Liver (tissue), 3 donors: ENCODE measurements around the gene CA6.

ENCODE experiments used
- EGR1 ChIP-seq, 2 donors: IDR thresholded peaks; 2 replicates each; pipeline ENCODE4 v1.6.1; 2016 to 2018; ENCODE audit warnings: antibody characterized with exemption in 2 of 2, low read depth in 2 of 2
- GABPA ChIP-seq, 2 donors: IDR thresholded peaks in 1 of 2; conservative IDR thresholded peaks in 1 of 2; 2 replicates each; pipeline ENCODE4 v1.6.1; 2016; ENCODE audit warnings: antibody characterized with exemption in 2 of 2, mild to moderate bottlenecking in 1 of 2, moderate library complexity in 1 of 2
- HNF4A ChIP-seq, 2 donors: conservative IDR thresholded peaks; 2 replicates each; pipeline ENCODE4 v1.6.1; 2016; ENCODE audit warnings: antibody characterized with exemption in 2 of 2, mild to moderate bottlenecking in 2 of 2
- JUND ChIP-seq, 2 donors: IDR thresholded peaks; 2 replicates each; pipeline ENCODE4 v1.6.1; 2016; ENCODE audit warnings: antibody characterized with exemption in 2 of 2
- RXRA ChIP-seq, 2 donors: IDR thresholded peaks; 2 replicates each; pipeline ENCODE4 v1.6.1; 2017 to 2018; ENCODE audit warnings: antibody characterized with exemption in 2 of 2, mild to moderate bottlenecking in 1 of 2
- SP1 ChIP-seq: IDR thresholded peaks from 2 replicates; pipeline ENCODE4 v1.6.1; 2018; ENCODE audit warnings: antibody characterized with exemption, mild to moderate bottlenecking
- TF ChIP-seq, protein P1 (sequence below): fragments of 150-350 bp; IDR thresholded peaks from 2 replicates; pipeline ENCODE4 v1.5.1; 2017; ENCODE audit warnings: improper control_type of control experiment, low read depth, low read length; ENCODE audit not compliant: missing input control
- TF ChIP-seq, protein P2 (sequence below): IDR thresholded peaks from 2 replicates; pipeline ENCODE4 v1.6.1; 2016; ENCODE audit warnings: antibody characterized with exemption
- TF ChIP-seq, protein P3 (sequence below): IDR thresholded peaks from 2 replicates; pipeline ENCODE4 v1.6.1; 2016; ENCODE audit warnings: antibody characterized with exemption
- donor health status: healthy.
- donor health status: healthy.

DNA sequence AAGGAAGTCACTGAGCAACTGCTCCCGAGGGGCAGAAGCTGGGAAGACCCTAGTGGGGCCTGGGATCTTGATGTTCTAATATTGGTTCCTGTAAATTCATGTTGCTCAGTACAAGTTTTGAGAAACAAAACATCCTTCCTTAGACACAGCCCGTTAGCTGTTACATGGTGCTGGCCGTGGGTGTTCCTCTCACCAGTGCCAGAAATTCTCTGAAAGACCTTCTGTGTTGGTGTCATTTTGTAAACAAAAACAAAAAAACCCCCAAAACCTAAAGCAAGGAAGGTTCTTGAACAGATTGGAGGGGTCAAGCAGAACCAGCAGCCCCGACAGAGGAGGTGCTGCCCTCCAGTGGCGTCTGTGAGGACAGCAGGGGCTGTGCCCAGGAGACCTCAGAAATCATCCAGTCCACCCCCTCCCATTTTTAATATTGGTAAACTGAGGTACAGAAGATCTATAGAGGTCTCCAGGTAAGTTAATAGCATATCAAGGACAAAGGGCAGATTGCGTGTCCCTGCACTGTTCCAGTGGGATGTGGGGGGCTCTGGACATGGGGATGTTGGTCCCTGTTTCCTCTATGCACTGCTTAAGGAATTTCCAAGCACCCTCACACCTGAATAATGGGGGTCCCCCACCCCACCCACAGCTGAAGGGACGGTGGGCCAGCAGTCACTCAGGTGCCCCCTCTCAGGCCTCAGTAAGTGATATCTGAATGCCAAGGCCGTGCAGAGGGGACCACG is 42.4 kb downstream of the CA6 start:
- TF ChIP-seq SP1 (no peak), HNF4A (conservative IDR thresholded peaks at IDR 0.05) (no peak), EGR1 (IDR thresholded peaks at IDR 0.05; ENCODE audit: low read depth in 2 of 2) (no peak), JUND (IDR thresholded peaks at IDR 0.05) (no peak), GABPA (IDR thresholded peaks at IDR 0.05 in 1 of 2, conservative IDR thresholded peaks at IDR 0.05 in 1 of 2) (no peak), RXRA (IDR thresholded peaks at IDR 0.05) (no peak)
- TF ChIP-seq, protein P1, sequence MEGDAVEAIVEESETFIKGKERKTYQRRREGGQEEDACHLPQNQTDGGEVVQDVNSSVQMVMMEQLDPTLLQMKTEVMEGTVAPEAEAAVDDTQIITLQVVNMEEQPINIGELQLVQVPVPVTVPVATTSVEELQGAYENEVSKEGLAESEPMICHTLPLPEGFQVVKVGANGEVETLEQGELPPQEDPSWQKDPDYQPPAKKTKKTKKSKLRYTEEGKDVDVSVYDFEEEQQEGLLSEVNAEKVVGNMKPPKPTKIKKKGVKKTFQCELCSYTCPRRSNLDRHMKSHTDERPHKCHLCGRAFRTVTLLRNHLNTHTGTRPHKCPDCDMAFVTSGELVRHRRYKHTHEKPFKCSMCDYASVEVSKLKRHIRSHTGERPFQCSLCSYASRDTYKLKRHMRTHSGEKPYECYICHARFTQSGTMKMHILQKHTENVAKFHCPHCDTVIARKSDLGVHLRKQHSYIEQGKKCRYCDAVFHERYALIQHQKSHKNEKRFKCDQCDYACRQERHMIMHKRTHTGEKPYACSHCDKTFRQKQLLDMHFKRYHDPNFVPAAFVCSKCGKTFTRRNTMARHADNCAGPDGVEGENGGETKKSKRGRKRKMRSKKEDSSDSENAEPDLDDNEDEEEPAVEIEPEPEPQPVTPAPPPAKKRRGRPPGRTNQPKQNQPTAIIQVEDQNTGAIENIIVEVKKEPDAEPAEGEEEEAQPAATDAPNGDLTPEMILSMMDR, result peak; percentile 87
- TF ChIP-seq, protein P2, sequence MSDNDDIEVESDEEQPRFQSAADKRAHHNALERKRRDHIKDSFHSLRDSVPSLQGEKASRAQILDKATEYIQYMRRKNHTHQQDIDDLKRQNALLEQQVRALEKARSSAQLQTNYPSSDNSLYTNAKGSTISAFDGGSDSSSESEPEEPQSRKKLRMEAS, result no peak
- TF ChIP-seq, protein P3, sequence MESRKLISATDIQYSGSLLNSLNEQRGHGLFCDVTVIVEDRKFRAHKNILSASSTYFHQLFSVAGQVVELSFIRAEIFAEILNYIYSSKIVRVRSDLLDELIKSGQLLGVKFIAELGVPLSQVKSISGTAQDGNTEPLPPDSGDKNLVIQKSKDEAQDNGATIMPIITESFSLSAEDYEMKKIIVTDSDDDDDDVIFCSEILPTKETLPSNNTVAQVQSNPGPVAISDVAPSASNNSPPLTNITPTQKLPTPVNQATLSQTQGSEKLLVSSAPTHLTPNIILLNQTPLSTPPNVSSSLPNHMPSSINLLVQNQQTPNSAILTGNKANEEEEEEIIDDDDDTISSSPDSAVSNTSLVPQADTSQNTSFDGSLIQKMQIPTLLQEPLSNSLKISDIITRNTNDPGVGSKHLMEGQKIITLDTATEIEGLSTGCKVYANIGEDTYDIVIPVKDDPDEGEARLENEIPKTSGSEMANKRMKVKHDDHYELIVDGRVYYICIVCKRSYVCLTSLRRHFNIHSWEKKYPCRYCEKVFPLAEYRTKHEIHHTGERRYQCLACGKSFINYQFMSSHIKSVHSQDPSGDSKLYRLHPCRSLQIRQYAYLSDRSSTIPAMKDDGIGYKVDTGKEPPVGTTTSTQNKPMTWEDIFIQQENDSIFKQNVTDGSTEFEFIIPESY, result no peak
